Activated CD8-positive, alpha-beta memory T cell treated with anti-CD3 and anti-CD28 coated beads, Interleukin-2, amount 50 U/mL, for 48 hours (primary cell): ENCODE measurements around the gene TBX10.
"Not testable (repeated sequence)": the region's sequence is repeated elsewhere in the genome, so short reads cannot be mapped to it uniquely, and the experiment has no call there.

Source experiments
- DNase-seq: peaks from one replicate; pipeline ENCODE4 v3.0.0-alpha.2; 2020

The TBX10 gene

GRCh38 chr11:67630228-67630942 lies 9.2 kb downstream of the TBX10 start:
- DNase-seq = peak; percentile 98

- DNase-seq = peak; percentile 94
Measured at GRCh38 chr11:67629386-67630227, 10.0 kb downstream of the TBX10 start, which contains the start of gene NUDT8. TSS of gene NUDT8 (minus strand) at chr11:67629937. CDS start at chr11:67629911, 26 bp downstream.

GRCh38 chr11:67628710-67629385 lies 10.7 kb downstream of the TBX10 start:
- DNase-seq = no peak

- DNase-seq = no peak
Measured at GRCh38 chr11:67627812-67628624, 11.5 kb downstream of the TBX10 start.

GRCh38 chr11:67627441-67627811 lies 12.1 kb downstream of the TBX10 start:
- DNase-seq = no peak

GRCh38 chr11:67626970-67627369 lies 12.6 kb downstream of the TBX10 start:
- no peak for DNase-seq

- DNase-seq = not testable (repeated sequence)
Measured at GRCh38 chr11:67626131-67626833, 13.3 kb downstream of the TBX10 start.

GRCh38 chr11:67623795-67624194 lies 15.8 kb downstream of the TBX10 start:
- DNase-seq = not testable (repeated sequence)

GRCh38 chr11:67622905-67623304 lies 16.7 kb downstream of the TBX10 start:
- DNase-seq = not testable (repeated sequence)

GRCh38 chr11:67621928-67622327 lies 17.6 kb downstream of the TBX10 start:
- not testable (repeated sequence) for DNase-seq

- not testable (repeated sequence) for DNase-seq
Measured at GRCh38 chr11:67620621-67621020, 18.9 kb downstream of the TBX10 start.

- not testable (repeated sequence) for DNase-seq
Measured at GRCh38 chr11:67619683-67620618, 19.6 kb downstream of the TBX10 start.

GRCh38 chr11:67618901-67619659 lies 20.5 kb downstream of the TBX10 start:
- DNase-seq = not testable (repeated sequence)

- no peak for DNase-seq
Measured at GRCh38 chr11:67617243-67617953, 22.2 kb downstream of the TBX10 start.

GRCh38 chr11:67616431-67617242 lies 22.9 kb downstream of the TBX10 start:
- DNase-seq = no peak

- no peak for DNase-seq
Measured at GRCh38 chr11:67615728-67616430, 23.7 kb downstream of the TBX10 start.
